WTC11 (cell line): Measurements from ENCODE around the gene ZNF280D. TPM values are rescaled to one million over a fixed set of nuclear protein-coding genes. Genes with fewer than 3 reads are reported as not detected.

ENCODE experiments used
- ATAC-seq: fragments of 200-7000 bp; cut with Tn5 transposase; 2 replicates; pipeline ENCODE4 v1.10.0; 2021; ENCODE audit warnings: mild to moderate bottlenecking, moderate library complexity
- CTCF ChIA-PET: fragments of 300-600 bp; sonication (Branson Sonifier 250); formaldehyde crosslinking; loops from one replicate; lab custom pipeline; 2021; ENCODE audit warnings: antibody characterized with exemption; lab: Charles Lee
- POLR2A ChIA-PET: fragments of 350-600 bp; sonication (Branson Sonifier 250); formaldehyde crosslinking; loops from one replicate; lab custom pipeline; 2021; ENCODE audit warnings: antibody characterized with exemption; lab: Charles Lee
- DNase-seq: peaks from one replicate; pipeline ENCODE4 v3.0.0; 2021; ENCODE audit warnings: low spot score
- H3K27ac Mint-ChIP-seq: 2 replicates; pipeline ENCODE4 v1.8.0; 2021; ENCODE audit warnings: mixed read lengths
- H3K27me3 Mint-ChIP-seq: 2 replicates; pipeline ENCODE4 v1.8.0; 2021; ENCODE audit warnings: low read depth, mild to moderate bottlenecking, moderate library complexity, mixed read lengths
- H3K36me3 Mint-ChIP-seq: 2 replicates; pipeline ENCODE4 v1.8.0; 2021; ENCODE audit warnings: mixed read lengths
- H3K4me1 Mint-ChIP-seq: 2 replicates; pipeline ENCODE4 v1.8.0; 2022; ENCODE audit warnings: mixed read lengths
- H3K4me3 Mint-ChIP-seq: 2 replicates; pipeline ENCODE4 v1.8.0; 2021; ENCODE audit warnings: mild to moderate bottlenecking, moderate library complexity, mixed read lengths
- H3K9me3 Mint-ChIP-seq: 2 replicates; pipeline ENCODE4 v1.8.0; 2021; ENCODE audit warnings: mixed read lengths
- AR ChIP-seq: fragments of 250-450 bp; sonication (Bioruptor Pico); IDR thresholded peaks from 2 replicates; pipeline ENCODE4 v1.9.0; 2021; ENCODE audit warnings: mild to moderate bottlenecking
- ATF1 ChIP-seq: sonication (generic); formaldehyde crosslinking; IDR thresholded peaks from 2 replicates; pipeline ENCODE4 v1.8.1; 2023; ENCODE audit warnings: mild to moderate bottlenecking, moderate library complexity, missing genetic modification reagents
- ATF6 ChIP-seq: sonication (generic); formaldehyde crosslinking; IDR thresholded peaks from 2 replicates; pipeline ENCODE4 v1.8.1; 2023; ENCODE audit warnings: mild to moderate bottlenecking, missing genetic modification reagents
- CREB1 ChIP-seq: sonication (generic); formaldehyde crosslinking; IDR thresholded peaks from 2 replicates; pipeline ENCODE4 v1.8.0; 2023; ENCODE audit warnings: mild to moderate bottlenecking, missing genetic modification reagents
- CTCF ChIP-seq: fragments of 200-600 bp; IDR thresholded peaks from 2 replicates; pipeline ENCODE4 v1.8.0; 2022; ENCODE audit warnings: antibody characterized with exemption
- FOXP4 ChIP-seq: sonication (generic); formaldehyde crosslinking; IDR thresholded peaks from 2 replicates; pipeline ENCODE4 v1.8.0; 2022; ENCODE audit warnings: mild to moderate bottlenecking, missing genetic modification reagents
- GABPB1 ChIP-seq: sonication (generic); formaldehyde crosslinking; IDR thresholded peaks from 2 replicates; pipeline ENCODE4 v1.8.1; 2023; ENCODE audit warnings: mild to moderate bottlenecking, missing genetic modification reagents
- GRHL2 ChIP-seq: fragments of 250-450 bp; sonication (Bioruptor Pico); IDR thresholded peaks from 2 replicates; pipeline ENCODE4 v1.8.0; 2022; ENCODE audit warnings: mild to moderate bottlenecking, moderate library complexity; ENCODE audit not compliant: insufficient replicate concordance, severe bottlenecking
- IRF1 ChIP-seq: sonication (generic); formaldehyde crosslinking; IDR thresholded peaks from 2 replicates; pipeline ENCODE4 v1.8.0; 2023; ENCODE audit warnings: missing genetic modification reagents
- KAT7 ChIP-seq: sonication (generic); formaldehyde crosslinking; IDR thresholded peaks from 2 replicates; pipeline ENCODE4 v1.8.1; 2023; ENCODE audit warnings: missing genetic modification reagents, mild to moderate bottlenecking, borderline replicate concordance
- MLX ChIP-seq: sonication (generic); formaldehyde crosslinking; IDR thresholded peaks from 2 replicates; pipeline ENCODE4 v1.8.1; 2023; ENCODE audit warnings: mild to moderate bottlenecking, missing genetic modification reagents, moderate library complexity
- NFYB ChIP-seq: sonication (generic); formaldehyde crosslinking; conservative IDR thresholded peaks from 2 replicates; pipeline ENCODE4 v1.8.0; 2022; ENCODE audit warnings: low read depth, missing genetic modification reagents
- PRRX2 ChIP-seq: fragments of 250-450 bp; sonication (Bioruptor Pico); IDR thresholded peaks from 2 replicates; pipeline ENCODE4 v1.8.0; 2021; ENCODE audit warnings: mild to moderate bottlenecking
- SMAD4 ChIP-seq: sonication (generic); formaldehyde crosslinking; IDR thresholded peaks from 2 replicates; pipeline ENCODE4 v1.8.0; 2022; ENCODE audit warnings: mild to moderate bottlenecking, missing genetic modification reagents
- SP1 ChIP-seq: sonication (generic); formaldehyde crosslinking; conservative IDR thresholded peaks from 2 replicates; pipeline ENCODE4 v1.8.1; 2022; ENCODE audit warnings: missing genetic modification reagents
- TCF7 ChIP-seq: sonication (generic); formaldehyde crosslinking; IDR thresholded peaks from 2 replicates; pipeline ENCODE4 v1.8.0; 2022; ENCODE audit warnings: mild to moderate bottlenecking, low read depth, missing genetic modification reagents, moderate library complexity
- TEAD4 ChIP-seq: sonication (generic); formaldehyde crosslinking; IDR thresholded peaks from 2 replicates; pipeline ENCODE4 v1.8.0; 2022; ENCODE audit warnings: mild to moderate bottlenecking, missing genetic modification reagents
- USF2 ChIP-seq: sonication (generic); formaldehyde crosslinking; IDR thresholded peaks from 2 replicates; pipeline ENCODE4 v1.8.1; 2023; ENCODE audit warnings: mild to moderate bottlenecking, missing genetic modification reagents, moderate library complexity
- ZNF219 ChIP-seq: sonication (generic); formaldehyde crosslinking; IDR thresholded peaks from 2 replicates; pipeline ENCODE4 v1.8.0; 2023; ENCODE audit warnings: missing genetic modification reagents, mild to moderate bottlenecking, borderline replicate concordance
- ZNF317 ChIP-seq: sonication (generic); formaldehyde crosslinking; IDR thresholded peaks from 2 replicates; pipeline ENCODE4 v1.8.1; 2023; ENCODE audit warnings: low read depth, mild to moderate bottlenecking, moderate library complexity, missing genetic modification reagents, borderline replicate concordance
- total RNA-seq: library from RNA; stranded (reverse); gene quantifications from 3 replicates; pipeline ENCODE4 v1.2.3, GENCODE V29; 2021

The ZNF280D gene
- total RNA-seq, 1 experiment from 2014 or later: 25.7 TPM

- H3K4me3 Mint-ChIP-seq: no peak overlapping the region
- no peak overlapping the region for H3K27ac Mint-ChIP-seq
- no peak for DNase-seq
- H3K4me1 Mint-ChIP-seq: peaks cover 1% of the 10 kb centered on the region
- TF ChIP-seq NFYB (CRISPR knock-in tag) (no peak), GABPB1 (peak; percentile 54; the same call in 1 of the 2 replicates)
- CTCF ChIA-PET: no interaction called here
- H3K36me3 Mint-ChIP-seq: peaks cover 23% of the 10 kb centered on the region
- POLR2A ChIA-PET: no interaction called here
- ATAC-seq: no peak
- peaks cover 26% of the 10 kb centered on the region for H3K9me3 Mint-ChIP-seq
- peaks cover 26% of the 10 kb centered on the region for H3K27me3 Mint-ChIP-seq
These were observed 4.5 kb upstream of the ZNF280D start for GRCh38 chr15:56737791-56738190.

- peaks cover 24% of the 10 kb centered on the region for H3K27me3 Mint-ChIP-seq
- TF ChIP-seq GRHL2 (CRISPR knock-in tag): no peak
- no peak for TF ChIP-seq MLX
- TF ChIP-seq TCF7 (CRISPR knock-in tag): no peak
- TF ChIP-seq ZNF317 (CRISPR knock-in tag): no peak
- no peak for TF ChIP-seq TEAD4 (CRISPR knock-in tag)
- no peak for TF ChIP-seq ZNF219 (CRISPR knock-in tag)
- no peak for TF ChIP-seq USF2 (CRISPR knock-in tag)
- no peak for TF ChIP-seq GABPB1
- no peak for TF ChIP-seq PRRX2 (CRISPR knock-in tag)
- TF ChIP-seq, all 79 proteins: peak for 0
- H3K27ac Mint-ChIP-seq: no peak overlapping the region
- no peak overlapping the region for H3K4me3 Mint-ChIP-seq
- CTCF ChIA-PET: interaction anchor here (0.8 to 1.2 kb wide), 2 partner anchors 9 to 23 kb away, joined by 3 to 4 read pairs; no protein-coding TSS in a partner anchor
- DNase-seq (no peak), ATAC-seq (no peak)
- peaks cover 8% of the 10 kb centered on the region for H3K4me1 Mint-ChIP-seq
- H3K9me3 Mint-ChIP-seq: peaks cover 26% of the 10 kb centered on the region
- POLR2A ChIA-PET: no interaction called here
- H3K36me3 Mint-ChIP-seq: peaks cover 23% of the 10 kb centered on the region
These were observed 3.8 kb upstream of the ZNF280D start for GRCh38 chr15:56736881-56737707.

- Mint-ChIP-seq H3K4me3 (no peak overlapping the region), H3K36me3 (peaks cover 23% of the 10 kb centered on the region), H3K9me3 (peaks cover 24% of the 10 kb centered on the region), H3K4me1 (peaks cover 16% of the 10 kb centered on the region), H3K27ac (no peak overlapping the region), H3K27me3 (peaks cover 22% of the 10 kb centered on the region)
- ATAC-seq (no peak), DNase-seq (no peak)
- CTCF ChIA-PET: interaction anchor here (1.2 kb wide), 1 partner anchor 22 kb away, joined by 4 read pairs; no protein-coding TSS in a partner anchor
- POLR2A ChIA-PET: no interaction called here
- TF ChIP-seq ATF1 (CRISPR knock-in tag) (no peak), ATF6 (no peak), SMAD4 (no peak), KAT7 (CRISPR knock-in tag) (no peak), IRF1 (CRISPR knock-in tag) (no peak), PRRX2 (CRISPR knock-in tag) (no peak), CTCF (no peak), SP1 (CRISPR knock-in tag) (no peak), CREB1 (CRISPR knock-in tag) (no peak), AR (CRISPR knock-in tag) (no peak), FOXP4 (no peak)
These were observed 3.0 kb upstream of the ZNF280D start for GRCh38 chr15:56736308-56736707.
